H1 (cell line): ENCODE data around the gene C16orf95. TPM values are rescaled to one million over a fixed set of nuclear protein-coding genes. Genes with fewer than 3 reads are reported as not detected.

Experiments
- CTCF ChIA-PET: fragments of 300-600 bp; sonication (Branson Sonifier 250); formaldehyde crosslinking; loops from one replicate; lab custom pipeline; 2021; ENCODE audit not compliant: partially characterized antibody; lab: Charles Lee
- POLR2A ChIA-PET: fragments of 300-600 bp; sonication (Branson Sonifier 250); formaldehyde crosslinking; loops from one replicate; lab custom pipeline; 2021; ENCODE audit warnings: inconsistent platforms; ENCODE audit not compliant: partially characterized antibody; lab: Charles Lee
- DNase-seq, 2 experiments: peaks; one replicate each; pipeline versions ENCODE4 v3.0.0 to v3.0.0-alpha.2; 2010 to 2022; ENCODE audit warnings: low spot score in 2 of 2, low read depth in 1 of 2, mixed read lengths in 1 of 2
- FAIRE-seq: peaks from 2 replicates; lab custom pipeline; 2011; peaks lifted over from hg19 to GRCh38; lab: Jason Lieb, UNC
- H2AFZ ChIP-seq: 2 replicates; pipeline ENCODE4 v1.8.1; 2012; ENCODE audit warnings: low read length, inconsistent platforms
- H2AK5ac ChIP-seq: 2 replicates; pipeline ENCODE4 v1.6.1; 2013; ENCODE audit warnings: low read depth, low read length
- H2BK120ac ChIP-seq: replicated peaks from 2 replicates; pipeline ENCODE3; 2013; ENCODE audit warnings: low read depth, low read length, inconsistent platforms
- H2BK12ac ChIP-seq: 2 replicates; pipeline ENCODE4 v1.6.1; 2013; ENCODE audit warnings: low read depth, low read length
- H2BK15ac ChIP-seq: 2 replicates; pipeline ENCODE4 v1.6.1; 2013; ENCODE audit warnings: low read length
- H2BK20ac ChIP-seq: 2 replicates; pipeline ENCODE4 v1.6.1; 2013; ENCODE audit warnings: low read length
- H2BK5ac ChIP-seq: 2 replicates; pipeline ENCODE4 v1.6.1; 2013; ENCODE audit warnings: low read depth, low read length
- H3K14ac ChIP-seq: 2 replicates; pipeline ENCODE4 v1.6.1; 2013; ENCODE audit warnings: inconsistent platforms; ENCODE audit not compliant: insufficient read length
- H3K18ac ChIP-seq: 2 replicates; pipeline ENCODE4 v1.6.1; 2013; ENCODE audit warnings: low read length; ENCODE audit errors: extremely low read depth
- H3K23ac ChIP-seq: 2 replicates; pipeline ENCODE4 v1.6.1; 2013; ENCODE audit warnings: inconsistent platforms; ENCODE audit not compliant: insufficient read length
- H3K23me2 ChIP-seq: 2 replicates; pipeline ENCODE4 v1.6.1; 2013; ENCODE audit warnings: low read depth, low read length
- H3K27ac ChIP-seq: 2 replicates; pipeline ENCODE4 v1.6.1; 2011; ENCODE audit warnings: low read depth, low read length, inconsistent platforms
- H3K27me3 ChIP-seq, 4 experiments: replicated peaks in 1 of 4; 1 replicate in 1 of 4; 2 replicates in 3 of 4; pipeline versions ENCODE4 v1.6.1 to v1.8.1; 2011 to 2013; ENCODE audit warnings: low read length in 3 of 4, mild to moderate bottlenecking in 3 of 4, inconsistent platforms in 2 of 4, mixed read lengths in 2 of 4, moderate library complexity in 1 of 4; ENCODE audit not compliant: control insufficient read depth in 3 of 4, insufficient read depth in 3 of 4; ENCODE audit errors: extremely low read depth in 1 of 4
- H3K36me3 ChIP-seq, 4 experiments: 2 replicates each; pipeline versions ENCODE4 v1.6.1 to v1.8.1; 2011 to 2013; ENCODE audit warnings: mild to moderate bottlenecking in 4 of 4, low read length in 3 of 4, moderate library complexity in 2 of 4, control low read depth in 1 of 4, inconsistent platforms in 1 of 4; ENCODE audit not compliant: insufficient read depth in 4 of 4, control insufficient read depth in 2 of 4
- H3K4ac ChIP-seq: replicated peaks from 2 replicates; pipeline ENCODE3; 2013; ENCODE audit warnings: low read length, low read depth, mixed read lengths, inconsistent platforms; ENCODE audit not compliant: insufficient read length
- H3K4me1 ChIP-seq, 4 experiments: replicated peaks in 1 of 4; 1 replicate in 1 of 4; 2 replicates in 3 of 4; pipeline versions ENCODE4 v1.6.1 to v1.8.1; 2011 to 2013; ENCODE audit warnings: low read length in 3 of 4, inconsistent platforms in 2 of 4, mixed read lengths in 1 of 4; ENCODE audit not compliant: insufficient read depth in 4 of 4, control insufficient read depth in 3 of 4
- H3K4me2 ChIP-seq, 2 experiments: 2 replicates each; pipeline versions ENCODE4 v1.6.1 to v1.8.1; 2011 to 2013; ENCODE audit warnings: low read depth in 2 of 2, low read length in 2 of 2, control low read depth in 1 of 2, inconsistent platforms in 1 of 2, mild to moderate bottlenecking in 1 of 2; ENCODE audit not compliant: insufficient read depth in 1 of 2
- H3K4me3 ChIP-seq, 4 experiments: fragments of 200-600, 300-600 bp in 1 of 4; sonication (generic), shearing (Covaris generic), sonication (Bioruptor Twin) in 1 of 4; 2 replicates each; pipeline versions ENCODE4 v1.5.1 to v1.8.1; 2011 to 2016; ENCODE audit warnings: low read length in 4 of 4, low read depth in 3 of 4, control low read depth in 2 of 4, inconsistent platforms in 2 of 4, mild to moderate bottlenecking in 2 of 4, mixed read lengths in 1 of 4, moderate library complexity in 1 of 4; ENCODE audit not compliant: insufficient read depth in 2 of 4; ENCODE audit errors: extremely low read depth in 1 of 4
- H3K56ac ChIP-seq: replicated peaks from 2 replicates; pipeline ENCODE3; 2013; ENCODE audit warnings: low read depth, mild to moderate bottlenecking, mixed read lengths, low read length, inconsistent platforms; ENCODE audit not compliant: insufficient read length
- H3K79me1 ChIP-seq: 2 replicates; pipeline ENCODE4 v1.6.1; 2013; ENCODE audit warnings: low read depth, low read length, control low read depth
- H3K79me2 ChIP-seq, 2 experiments: 2 replicates each; pipeline versions ENCODE4 v1.6.1 to v1.8.1; 2012 to 2013; ENCODE audit warnings: low read length in 2 of 2, mild to moderate bottlenecking in 2 of 2, inconsistent platforms in 1 of 2; ENCODE audit not compliant: insufficient read depth in 2 of 2, control insufficient read depth in 1 of 2
- H3K9ac ChIP-seq, 4 experiments: replicated peaks in 1 of 4; 1 replicate in 1 of 4; 2 replicates in 3 of 4; pipeline versions ENCODE4 v1.6.1 to v1.8.1; 2011 to 2013; ENCODE audit warnings: low read depth in 3 of 4, low read length in 3 of 4, control low read depth in 2 of 4, mild to moderate bottlenecking in 2 of 4, moderate library complexity in 2 of 4, inconsistent platforms in 1 of 4; ENCODE audit errors: extremely low read depth in 1 of 4
- H3K9me3 ChIP-seq, 2 experiments: 2 replicates each; pipeline versions ENCODE4 v1.6.1 to v1.8.1; 2012 to 2013; ENCODE audit warnings: mild to moderate bottlenecking in 2 of 2, moderate library complexity in 2 of 2, control low read depth in 1 of 2, inconsistent platforms in 1 of 2, low read depth in 1 of 2, low read length in 1 of 2, mixed read lengths in 1 of 2; ENCODE audit not compliant: insufficient read depth in 2 of 2
- H4K20me1 ChIP-seq, 2 experiments: replicated peaks in 1 of 2; 2 replicates each; pipeline versions ENCODE3 to v1.8.1; 2011 to 2013; ENCODE audit warnings: inconsistent platforms in 2 of 2, low read length in 2 of 2, mild to moderate bottlenecking in 1 of 2; ENCODE audit not compliant: insufficient read depth in 2 of 2, control insufficient read depth in 1 of 2
- H4K5ac ChIP-seq: 2 replicates; pipeline ENCODE4 v1.6.1; 2013; ENCODE audit warnings: low read length, low read depth, mixed read lengths, inconsistent platforms; ENCODE audit not compliant: insufficient read length
- H4K8ac ChIP-seq: 2 replicates; pipeline ENCODE4 v1.8.0; 2013; ENCODE audit warnings: mild to moderate bottlenecking, moderate library complexity, low read length, inconsistent platforms; ENCODE audit not compliant: insufficient read depth; ENCODE audit errors: extremely low read depth
- H4K91ac ChIP-seq: replicated peaks from 2 replicates; pipeline ENCODE3; 2013; ENCODE audit warnings: low read length, mixed read lengths, inconsistent platforms; ENCODE audit not compliant: insufficient read length
- CBX8 ChIP-seq: fragments of 300-800, 300-1000 bp; sonication (generic); IDR thresholded peaks from 2 replicates; pipeline ENCODE4 v1.7.1; 2016; ENCODE audit warnings: low read depth, low read length, borderline replicate concordance
- EP300 ChIP-seq, 2 experiments: IDR thresholded peaks; 1 replicate in 1 of 2; 2 replicates in 1 of 2; pipeline ENCODE4 v1.6.1; 2011 to 2012; ENCODE audit warnings: low read depth in 2 of 2, low read length in 2 of 2, mild to moderate bottlenecking in 2 of 2, borderline replicate concordance in 1 of 2, inconsistent platforms in 1 of 2, moderate library complexity in 1 of 2
- HDAC2 ChIP-seq, 2 experiments: fragments of 300-600 bp in 1 of 2; sonication (generic) in 1 of 2; IDR thresholded peaks; 2 replicates each; pipeline ENCODE4 v1.6.1; 2011 to 2012; ENCODE audit warnings: low read depth in 2 of 2, low read length in 2 of 2, mild to moderate bottlenecking in 2 of 2, moderate library complexity in 2 of 2, borderline replicate concordance in 1 of 2, inconsistent platforms in 1 of 2
- KDM1A ChIP-seq: fragments of 200-600, 300-600 bp; sonication (generic); IDR thresholded peaks from 2 replicates; pipeline ENCODE4 v1.7.1; 2016; ENCODE audit warnings: mild to moderate bottlenecking, low read length, borderline replicate concordance
- POU5F1 ChIP-seq: IDR thresholded peaks from 2 replicates; pipeline ENCODE4 v1.6.1; 2011; ENCODE audit warnings: low read depth, mild to moderate bottlenecking, low read length, moderate library complexity
- SIN3A ChIP-seq, 2 experiments: IDR thresholded peaks in 1 of 2; conservative IDR thresholded peaks in 1 of 2; 2 replicates each; pipeline ENCODE4 v1.6.1; 2011 to 2012; ENCODE audit warnings: low read length in 2 of 2, improper control_type of control experiment in 1 of 2, low read depth in 1 of 2, mild to moderate bottlenecking in 1 of 2
- SP2 ChIP-seq: IDR thresholded peaks from 2 replicates; pipeline ENCODE4 v1.6.1; 2012; ENCODE audit warnings: mild to moderate bottlenecking, low read length, inconsistent platforms
- SRF ChIP-seq: IDR thresholded peaks from 2 replicates; pipeline ENCODE4 v1.6.1; 2011; ENCODE audit warnings: mild to moderate bottlenecking, low read depth, low read length, moderate library complexity
- TEAD4 ChIP-seq: IDR thresholded peaks from 2 replicates; pipeline ENCODE4 v1.6.1; 2012; ENCODE audit warnings: low read depth, low read length, inconsistent platforms, mixed read lengths
- WGBS, 2 experiments: shearing (Covaris generic) in 1 of 2; methylation state at CpG; one replicate each; pipeline versions ENCODE4 v1.1.6 to v1.1.7; 2013 to 2015; ENCODE audit warnings: low lambda C conversion rate in 2 of 2, mixed read lengths in 2 of 2, inconsistent platforms in 1 of 2, low coverage in 1 of 2, missing lambda C conversion rate in 1 of 2; ENCODE audit not compliant: insufficient replicate concordance in 2 of 2, insufficient coverage in 1 of 2, insufficient read length in 1 of 2; ENCODE audit errors: extremely low coverage in 1 of 2, missing lambda C conversion rate in 1 of 2; 5-methylcytosine and 5-hydroxymethylcytosine counted together
- polyA plus RNA-seq, 7 experiments: library from polyadenylated mRNA; depleted of rRNA in 3 of 7; stranded (reverse) in 5 of 7; unstranded in 2 of 7; fragments of >200 nt in 5 of 7; fragments of 200-250 nt in 2 of 7; gene quantifications; 1 replicate in 5 of 7; 2 replicates in 1 of 7; 4 replicates in 1 of 7; pipeline versions ENCODE4 v1.2.1 to v1.2.3, GENCODE V29; 2011 to 2013; ENCODE audit warnings: missing spikeins in 2 of 7, mixed read lengths in 2 of 7
- total RNA-seq: library from RNA; stranded (reverse); fragmentation: NEBNext Ultra II Directional; extraction: Animal tissue kit (Norgen Biotek cat#: 25700); gene quantifications from 2 replicates; pipeline ENCODE4 v1.2.1, GENCODE V29; 2021

C16orf95 gene
- total and polyA plus RNA-seq, 2 of the 8 experiments (the other 6 are each of a cell fraction or from before 2014, with no cell fraction given) = 5.0 to 5.4 TPM

DNA sequence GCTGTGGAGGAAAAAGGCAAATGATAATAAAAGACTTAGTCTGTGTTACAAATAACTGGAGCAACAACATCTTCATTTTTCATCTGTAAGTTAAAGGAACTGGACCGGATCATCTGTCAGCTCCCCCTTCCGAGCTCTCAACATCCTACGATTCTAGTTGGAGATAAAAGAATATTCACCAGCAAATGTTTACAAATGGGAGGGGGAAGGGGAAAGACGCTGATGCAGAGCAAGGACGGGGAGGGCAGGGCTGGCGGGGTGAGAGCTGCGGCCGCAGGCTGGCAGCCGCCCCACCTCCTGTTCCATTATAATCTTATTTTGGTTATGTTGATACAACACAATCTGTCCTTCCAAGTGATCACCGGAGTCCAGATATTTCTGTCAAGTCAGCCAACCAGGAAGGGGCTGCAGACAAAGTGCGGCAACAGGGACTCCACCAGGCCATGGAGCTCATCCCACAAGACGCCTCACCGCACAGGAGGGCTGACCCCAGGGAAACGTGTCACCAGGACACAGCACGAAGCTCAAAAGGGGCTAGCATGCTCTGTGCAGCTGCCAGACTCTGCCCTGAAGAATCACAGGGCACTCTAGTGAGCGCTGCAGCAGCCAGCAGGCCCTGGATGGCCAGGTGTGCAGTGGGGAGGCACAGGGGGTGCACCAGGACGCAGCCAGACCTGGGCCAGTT is 46.7 kb upstream of the C16orf95 start:
- peaks cover 0 to 4% (median 0%) of the 10 kb centered on the region in 4 experiments; a peak in 2 of 7 replicates for H3K4me1 ChIP-seq
- H2AFZ ChIP-seq = no peak overlapping the region
- no peak overlapping the region for H2BK120ac ChIP-seq
- no peak overlapping the region for H2BK15ac ChIP-seq
- 0 out of 7 replicates have a peak overlapping the region, but pooled peaks of 1 of the 4 experiments have one; percentile 14 for H3K9ac ChIP-seq
- no peak overlapping the region for H3K4me2 ChIP-seq
- H2AK5ac ChIP-seq = no peak overlapping the region
- no peak overlapping the region for H3K18ac ChIP-seq
- H3K14ac ChIP-seq = no peak overlapping the region
- no peaks in the 10 kb centered on the region for H3K9me3 ChIP-seq
- ChIA-PET POLR2A (no interaction called here), CTCF (interaction anchor here (0.7 to 1.4 kb wide), 5 partner anchors 8 to 272 kb away, joined by 3 to 4 read pairs (median 3); no protein-coding TSS in a partner anchor)
- H3K56ac ChIP-seq = no peak overlapping the region
- no peak for FAIRE-seq
- 89% methylated on average over 17 of the region's 17 CpGs; no CpG with 5 or more reads in 1 of the 2 experiments for WGBS, 2 experiments
- no peak overlapping the region for H2BK20ac ChIP-seq
- H2BK5ac ChIP-seq = peak overlapping the region; percentile 60; the same call in 1 of the 2 replicates
- H3K36me3 ChIP-seq = peaks cover 0 to 11% (median 4%) of the 10 kb centered on the region in 4 experiments; a peak in 5 of 8 replicates
- H3K4ac ChIP-seq = no peak overlapping the region
- peaks cover 0 to 18% of the 10 kb centered on the region in 2 experiments; a peak in 1 of 4 replicates for H3K79me2 ChIP-seq
- H3K4me3 ChIP-seq = no peak overlapping the region
- no peak overlapping the region for H2BK12ac ChIP-seq
- H4K20me1 ChIP-seq = peaks cover 5 to 15% of the 10 kb centered on the region in 2 experiments
- H3K23me2 ChIP-seq = no peaks in the 10 kb centered on the region
- no peak overlapping the region for H3K23ac ChIP-seq
- H4K91ac ChIP-seq = no peak overlapping the region
- H4K5ac ChIP-seq = no peak overlapping the region
- DNase-seq = no peak
- H3K27ac ChIP-seq = no peak overlapping the region
- peaks cover 9% of the 10 kb centered on the region for H3K79me1 ChIP-seq
- H3K27me3 ChIP-seq = no peaks in the 10 kb centered on the region
- no peak overlapping the region for H4K8ac ChIP-seq
- TF ChIP-seq SP2 (no peak), CBX8 (no peak), EP300 (IDR thresholded peaks at IDR 0.05; ENCODE audit: borderline replicate concordance in 1 of 2, low read depth in 2 of 2, low read length in 2 of 2) (no peak), POU5F1 (no peak), SRF (no peak), HDAC2 (IDR thresholded peaks at IDR 0.05; ENCODE audit: borderline replicate concordance in 1 of 2, low read depth in 2 of 2, low read length in 2 of 2) (no peak), TEAD4 (no peak), KDM1A (no peak), SIN3A (conservative IDR thresholded peaks at IDR 0.05 in 1 of 2, IDR thresholded peaks at IDR 0.05 in 1 of 2; ENCODE audit: low read depth in 1 of 2, low read length in 2 of 2) (no peak)
